VCaP (cell line): Measurements from ENCODE around the gene POLR2J2.
"Not testable (repeated sequence)": the region's sequence is repeated elsewhere in the genome, so short reads cannot be mapped to it uniquely, and the experiment has no call there.

Experiments
- H3K27ac ChIP-seq: fragments of 450-650 bp; 2 replicates; pipeline ENCODE4 v1.5.1; 2017

POLR2J2 gene

DNA sequence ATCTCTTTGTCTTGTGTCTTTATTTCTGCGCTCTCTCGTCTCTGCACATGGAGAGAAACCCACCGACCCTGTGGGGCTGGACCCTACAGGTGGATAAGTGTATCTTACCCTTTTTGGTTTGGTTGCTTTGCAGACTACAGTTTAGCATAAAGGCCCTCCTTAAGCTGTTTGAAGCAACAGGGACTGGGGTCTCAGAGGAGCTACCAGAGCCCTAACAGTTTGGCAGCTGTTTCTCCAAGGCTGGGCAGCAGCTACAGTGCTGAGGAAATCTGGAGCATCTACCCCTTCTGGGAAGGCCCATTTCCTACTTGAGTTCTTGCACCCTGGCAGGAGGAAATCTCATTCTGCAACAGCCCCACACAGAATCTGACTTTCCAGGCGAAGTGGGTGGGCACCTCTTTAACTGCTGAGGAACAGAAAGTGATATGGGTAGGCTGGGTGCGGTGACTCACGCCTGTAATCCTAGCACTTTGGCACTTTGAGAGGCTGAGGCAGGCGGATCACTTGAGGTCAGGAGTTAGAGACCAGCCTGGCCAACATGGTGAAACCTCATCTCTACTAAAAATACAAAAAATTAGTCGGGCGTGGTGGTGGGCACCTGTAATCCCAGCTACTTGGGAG, 2.1 kb upstream of the POLR2J2 start:
- not testable (repeated sequence) for H3K27ac ChIP-seq

GRCh38 chr7:102671956-102672307, 469 bp upstream of the POLR2J2 start:
- H3K27ac ChIP-seq = not testable (repeated sequence)

DNA sequence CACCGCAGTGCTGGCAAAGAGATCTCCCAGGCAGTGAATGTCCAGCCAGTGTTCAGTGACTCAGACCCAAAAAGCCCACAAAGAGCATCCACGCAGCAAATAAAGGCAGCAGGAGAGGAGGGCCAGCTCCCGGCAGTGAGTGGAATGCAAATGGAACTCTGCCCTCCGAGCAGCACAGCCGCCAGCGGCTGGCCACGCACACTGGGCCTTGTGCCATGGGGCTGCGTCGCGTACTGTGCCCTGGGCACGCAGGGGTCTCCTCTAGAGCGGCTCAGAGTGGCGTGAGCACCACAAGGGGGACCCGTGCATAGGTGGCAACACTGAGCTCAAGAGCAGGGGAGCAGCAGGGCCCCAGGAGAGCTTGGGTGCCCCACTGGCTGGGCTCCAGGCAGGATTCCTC, 3.9 kb downstream of the POLR2J2 start:
- H3K27ac ChIP-seq = not testable (repeated sequence)

DNA sequence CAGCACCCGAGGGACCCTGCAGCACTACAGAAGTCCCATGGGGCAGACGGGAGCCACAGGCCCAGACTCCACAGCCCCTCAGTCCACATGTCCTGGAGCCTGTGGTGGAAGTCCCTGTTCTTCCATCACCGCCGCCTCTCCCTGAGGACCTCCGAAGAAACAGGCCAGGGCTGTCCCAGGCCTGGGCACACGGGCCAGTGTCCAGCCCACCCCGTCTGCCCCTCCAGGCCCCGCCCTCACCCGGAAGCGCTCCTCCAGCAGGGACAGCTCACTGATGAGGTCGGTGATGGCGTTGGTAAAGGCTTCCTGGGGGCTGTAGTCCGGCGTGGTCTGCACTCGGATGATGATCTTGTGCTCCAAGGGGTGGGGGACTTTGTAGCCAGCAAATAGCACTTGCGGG, 4.6 kb downstream of the POLR2J2 start:
- not testable (repeated sequence) for H3K27ac ChIP-seq

DNA sequence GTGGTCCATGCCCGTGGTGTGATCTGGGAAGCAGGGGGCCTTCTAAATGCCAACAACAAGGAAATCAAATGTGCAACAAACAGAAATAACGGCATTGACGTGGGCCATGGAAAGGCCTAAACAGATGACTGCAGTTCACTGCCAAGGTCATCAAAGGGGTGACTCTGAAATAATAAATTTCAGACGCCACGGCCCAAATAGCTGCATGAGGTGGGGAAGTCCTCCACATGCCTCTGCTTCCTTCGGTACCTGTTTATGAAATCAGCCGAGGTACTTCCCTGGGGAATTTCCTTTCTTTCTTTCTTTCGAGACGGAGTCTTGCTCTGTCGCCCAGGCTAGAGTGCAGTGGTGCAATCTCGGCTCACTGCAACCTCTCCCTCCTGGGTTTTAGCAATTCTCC, 6.7 kb downstream of the POLR2J2 start:
- H3K27ac ChIP-seq = not testable (repeated sequence)

DNA sequence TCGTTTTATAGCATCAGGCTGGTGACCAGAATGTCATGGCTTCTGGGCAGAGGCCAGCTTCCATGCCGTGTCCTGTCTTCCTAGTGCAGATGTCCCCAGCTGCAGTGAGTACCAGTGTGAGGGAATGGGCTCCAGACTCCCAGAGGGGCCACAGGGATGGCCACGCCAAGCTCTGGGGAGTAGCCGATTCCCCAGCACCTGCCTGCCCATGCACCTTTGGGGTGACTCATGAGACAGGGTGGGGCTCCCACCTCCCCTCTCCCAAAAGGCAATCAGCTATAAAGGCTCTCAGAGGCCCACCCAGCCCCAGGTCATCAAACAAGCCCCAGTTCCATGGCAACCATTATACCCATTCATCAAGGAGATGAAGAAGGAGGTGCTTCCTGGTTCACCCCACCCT, 21.5 kb downstream of the POLR2J2 start, which contains the start of gene SPDYE2B:
TSS of gene SPDYE2B (plus strand) at position 396 of the 400 bp plus-strand sequence. CDS start 2,030 bp downstream, outside the sequence.
- H3K27ac ChIP-seq = not testable (repeated sequence)

DNA sequence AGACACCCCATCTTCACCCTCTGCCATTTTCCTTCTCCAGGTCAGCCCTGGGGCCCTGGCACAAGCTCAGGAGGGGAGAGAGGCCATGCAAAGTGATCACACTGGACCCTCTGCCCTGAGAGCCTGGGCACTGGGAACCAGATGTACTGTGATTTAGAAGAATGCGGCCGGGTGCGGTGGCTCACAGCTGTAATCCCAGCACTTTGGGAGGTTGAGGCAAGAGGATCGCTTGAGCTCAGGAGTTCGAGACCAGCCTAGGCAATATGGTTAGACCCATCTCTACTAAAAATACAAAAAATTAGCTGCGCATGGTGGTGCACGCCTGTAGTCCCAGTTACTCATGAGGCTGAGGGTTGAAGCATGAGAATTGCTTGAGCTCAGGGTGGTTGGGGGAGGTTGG, 23.6 kb downstream of the POLR2J2 start:
- H3K27ac ChIP-seq = not testable (repeated sequence)

DNA sequence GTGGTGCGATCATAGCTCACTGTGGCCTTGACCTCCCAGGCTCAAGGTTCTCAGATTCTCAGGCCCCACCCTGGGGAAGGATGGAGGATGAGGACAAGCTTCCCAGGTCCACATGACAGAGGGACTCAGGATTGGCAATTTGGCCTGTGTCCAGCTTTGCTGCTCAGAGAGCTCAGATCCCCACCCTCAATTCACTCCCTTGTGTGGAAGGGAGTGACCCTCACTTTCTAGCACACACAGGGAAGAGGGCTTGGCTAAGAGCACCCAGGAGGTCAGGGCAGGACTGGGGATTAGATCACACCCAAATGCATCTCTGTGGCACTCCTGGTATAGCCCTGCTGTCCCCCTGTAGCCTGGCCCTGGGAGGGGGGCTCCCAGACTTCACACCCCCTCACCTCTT, 28.1 kb downstream of the POLR2J2 start:
- H3K27ac ChIP-seq = not testable (repeated sequence)

DNA sequence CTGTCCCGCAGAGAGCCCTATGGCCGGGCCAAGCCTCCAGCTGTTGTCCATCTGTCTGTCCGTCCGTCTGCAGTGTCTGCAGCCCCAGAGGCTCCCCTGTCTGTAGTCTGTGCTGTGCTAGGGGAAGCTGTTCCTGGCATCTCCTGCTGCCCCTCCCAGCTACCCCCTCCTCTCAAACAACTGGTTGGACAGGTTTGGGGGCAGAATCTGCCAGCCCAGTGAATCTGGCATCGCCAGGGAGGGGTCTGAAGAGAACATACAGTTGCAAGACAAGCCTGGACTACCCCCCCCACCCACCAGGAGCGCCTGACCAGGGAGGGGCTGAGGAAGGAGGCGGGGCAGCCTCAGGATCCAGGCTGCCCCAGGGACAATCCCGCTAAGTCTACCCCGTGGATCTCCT, 28.8 kb downstream of the POLR2J2 start, which contains the start of gene UPK3BL1:
TSS of gene UPK3BL1 (minus strand) at position 101 of the 400 bp plus-strand sequence. CDS start at position 51, 50 bp downstream.
- H3K27ac ChIP-seq = not testable (repeated sequence)

- H3K27ac ChIP-seq = not testable (repeated sequence)
Observed at GRCh38 chr7:102638848-102639247, 32.6 kb downstream of the POLR2J2 start.

- H3K27ac ChIP-seq = not testable (repeated sequence)
Observed at GRCh38 chr7:102636956-102637355, 34.5 kb downstream of the POLR2J2 start.

DNA sequence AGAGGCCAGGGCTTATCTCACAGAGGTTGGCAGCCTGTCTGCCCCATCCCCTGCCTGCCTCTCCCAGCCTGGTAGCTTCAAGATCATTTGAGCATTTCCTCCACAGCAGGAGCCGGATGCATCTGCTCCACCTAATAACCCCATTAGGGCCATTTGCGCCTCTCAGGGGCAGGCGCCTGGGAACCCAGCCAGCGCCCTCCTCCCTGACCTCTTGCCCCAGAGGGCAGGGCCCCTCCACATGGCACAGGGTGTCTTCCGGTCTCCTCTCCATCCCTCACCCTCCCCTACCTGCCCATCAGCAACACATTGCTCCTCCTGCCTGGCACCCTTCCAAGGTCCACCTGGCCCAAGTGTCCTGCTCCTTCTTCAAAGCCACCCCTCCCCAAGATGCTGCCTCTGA, 36.1 kb downstream of the POLR2J2 start:
- H3K27ac ChIP-seq = not testable (repeated sequence)

DNA sequence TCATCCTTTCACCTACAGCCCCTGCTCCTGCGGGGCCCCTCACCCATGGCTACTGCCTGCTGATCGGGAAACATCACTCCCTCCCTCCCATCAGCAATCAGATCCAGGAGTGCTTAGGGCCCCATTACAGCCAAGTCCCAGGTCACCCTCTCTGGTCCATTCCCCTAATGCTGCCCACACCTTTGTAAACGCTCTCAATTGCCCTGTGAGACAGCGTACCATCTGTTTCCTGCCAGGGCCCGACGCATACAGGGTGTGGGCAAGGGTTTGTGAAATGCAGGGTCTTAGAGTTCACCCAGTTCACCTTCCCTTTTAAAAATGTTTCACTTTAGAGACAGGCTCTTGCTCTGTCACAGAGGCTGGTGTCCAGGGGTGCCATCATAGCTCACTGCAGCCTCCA, 37.2 kb downstream of the POLR2J2 start:
- H3K27ac ChIP-seq = not testable (repeated sequence)

DNA sequence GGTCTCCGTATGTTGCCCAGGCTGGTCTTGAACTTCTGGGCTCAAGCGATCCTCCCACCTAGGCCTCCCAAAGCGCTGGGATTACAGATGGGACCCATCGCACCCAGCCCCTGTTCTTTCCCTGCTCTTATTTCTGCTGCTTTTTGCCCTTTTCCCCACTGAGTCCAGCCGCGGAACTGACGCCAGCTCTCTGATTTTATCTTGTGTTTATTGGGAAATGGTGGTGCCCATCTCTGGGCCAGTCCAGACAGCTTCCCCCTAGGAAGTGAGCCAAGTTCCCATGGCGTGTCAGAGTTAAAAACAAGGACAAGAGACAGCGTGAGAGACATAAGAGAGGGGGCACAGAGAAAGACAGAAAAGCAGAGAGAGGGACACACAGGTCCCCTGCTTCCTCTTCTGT, 40.8 kb downstream of the POLR2J2 start:
- H3K27ac ChIP-seq = not testable (repeated sequence)

DNA sequence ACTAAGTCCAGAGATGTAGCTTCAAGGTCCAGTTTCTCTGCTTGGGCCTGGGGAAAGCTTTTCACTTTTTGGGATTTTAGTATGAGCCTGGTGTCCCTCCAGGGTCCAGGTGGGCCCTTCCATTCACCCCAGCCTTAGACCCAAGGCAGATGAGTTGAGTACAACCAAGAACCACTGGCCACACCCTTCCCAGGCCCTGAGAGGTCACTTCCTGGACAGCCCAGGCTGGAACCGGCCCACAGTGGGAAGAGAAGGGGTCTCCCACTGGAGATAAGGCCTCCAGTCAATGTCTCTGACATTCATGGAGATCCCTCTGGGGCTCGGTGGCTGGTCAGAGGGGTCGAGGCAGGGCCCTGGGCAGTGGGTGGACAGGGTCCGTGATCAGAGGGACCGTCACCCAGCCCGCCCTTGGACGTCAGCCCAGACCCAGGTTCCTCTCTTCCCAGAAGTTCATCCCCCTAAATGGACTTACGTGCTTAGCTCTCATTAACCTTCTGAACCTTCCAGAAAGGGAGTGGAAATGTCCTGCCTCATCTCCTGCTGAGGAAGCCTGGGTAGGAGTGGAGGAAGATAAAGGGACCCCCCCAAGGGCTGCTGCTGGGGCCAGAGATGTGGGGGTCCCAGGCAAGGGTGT, 44.1 kb downstream of the POLR2J2 start:
- H3K27ac ChIP-seq = not testable (repeated sequence)

GRCh38 chr7:102618122-102618521, 53.3 kb downstream of the POLR2J2 start:
- H3K27ac ChIP-seq = not testable (repeated sequence)

GRCh38 chr7:102616507-102617125, 54.8 kb downstream of the POLR2J2 start, which contains the start of gene RASA4:
RASA4 (minus strand) TSS chr7:102616756; CDS start chr7:102616689, 67 bp downstream.
- H3K27ac ChIP-seq = not testable (repeated sequence)
